ENCODE data around the gene BRICD5.
A peak's percentile ranks its signal among the peaks of the same experiment; 100 is the strongest.

The BRICD5 gene

GRCh38 chr16:2199095-2199494, 11.6 kb downstream of the BRICD5 start:
- no peak for DNase-seq (ENCODE audit: low spot score)

DNA sequence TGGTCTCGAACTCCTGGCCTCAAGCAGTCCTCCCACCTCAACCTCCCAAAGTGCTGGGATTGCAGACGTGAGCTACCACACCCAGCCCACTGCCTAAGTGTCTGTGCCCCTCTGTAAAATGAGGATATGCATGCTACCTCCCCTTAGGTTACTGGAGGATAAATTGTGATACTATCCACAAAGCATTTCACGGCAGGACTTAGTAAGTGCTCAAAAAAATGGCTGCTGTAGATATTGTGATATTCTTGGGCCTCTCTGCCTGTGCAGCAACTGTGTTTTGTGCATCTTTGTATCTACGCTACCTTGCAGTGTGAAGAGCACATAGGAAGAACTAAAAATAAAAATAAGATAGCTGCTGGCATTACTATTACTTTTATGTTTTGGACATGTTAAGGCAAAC, 12.4 kb downstream of the BRICD5 start:
- no peak for DNase-seq (ENCODE audit: low spot score)

GRCh38 chr16:2197765-2198164, 12.9 kb downstream of the BRICD5 start:
- no peak for DNase-seq (ENCODE audit: low spot score)

DNA sequence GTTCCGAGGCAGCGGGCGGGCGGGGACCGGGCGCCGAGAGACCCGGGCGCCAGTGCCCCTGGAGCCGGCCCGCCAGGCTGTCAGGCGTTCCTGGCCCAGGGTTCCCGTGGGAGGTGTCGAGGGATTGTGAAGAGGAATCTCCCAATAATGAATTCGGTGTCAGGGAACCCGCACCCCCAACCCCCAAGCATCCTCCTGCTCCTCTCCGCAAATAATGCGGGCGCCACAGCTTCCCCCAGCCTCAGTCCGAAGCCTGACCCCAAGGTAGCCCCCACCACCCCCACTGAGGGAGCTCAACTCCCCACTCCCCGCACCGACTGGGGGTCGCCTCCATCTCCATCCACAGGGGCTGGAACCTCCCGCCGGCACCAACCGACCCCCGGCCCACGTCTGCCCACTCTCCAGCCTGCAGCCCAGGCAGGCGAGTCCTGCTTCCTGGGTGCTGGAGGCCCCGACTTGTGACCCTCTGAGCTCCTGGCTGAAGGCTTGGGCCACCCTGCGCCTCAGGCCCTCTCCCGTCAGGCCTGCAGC, 13.6 kb downstream of the BRICD5 start:
- DNase-seq (ENCODE audit: low spot score): no peak

- no peak for DNase-seq (ENCODE audit: low spot score)
Measured at GRCh38 chr16:2196162-2196980, 14.3 kb downstream of the BRICD5 start, which contains the start of gene CASKIN1. CASKIN1 (minus strand) TSS chr16:2196605; CDS start chr16:2196432, 173 bp downstream.

DNA sequence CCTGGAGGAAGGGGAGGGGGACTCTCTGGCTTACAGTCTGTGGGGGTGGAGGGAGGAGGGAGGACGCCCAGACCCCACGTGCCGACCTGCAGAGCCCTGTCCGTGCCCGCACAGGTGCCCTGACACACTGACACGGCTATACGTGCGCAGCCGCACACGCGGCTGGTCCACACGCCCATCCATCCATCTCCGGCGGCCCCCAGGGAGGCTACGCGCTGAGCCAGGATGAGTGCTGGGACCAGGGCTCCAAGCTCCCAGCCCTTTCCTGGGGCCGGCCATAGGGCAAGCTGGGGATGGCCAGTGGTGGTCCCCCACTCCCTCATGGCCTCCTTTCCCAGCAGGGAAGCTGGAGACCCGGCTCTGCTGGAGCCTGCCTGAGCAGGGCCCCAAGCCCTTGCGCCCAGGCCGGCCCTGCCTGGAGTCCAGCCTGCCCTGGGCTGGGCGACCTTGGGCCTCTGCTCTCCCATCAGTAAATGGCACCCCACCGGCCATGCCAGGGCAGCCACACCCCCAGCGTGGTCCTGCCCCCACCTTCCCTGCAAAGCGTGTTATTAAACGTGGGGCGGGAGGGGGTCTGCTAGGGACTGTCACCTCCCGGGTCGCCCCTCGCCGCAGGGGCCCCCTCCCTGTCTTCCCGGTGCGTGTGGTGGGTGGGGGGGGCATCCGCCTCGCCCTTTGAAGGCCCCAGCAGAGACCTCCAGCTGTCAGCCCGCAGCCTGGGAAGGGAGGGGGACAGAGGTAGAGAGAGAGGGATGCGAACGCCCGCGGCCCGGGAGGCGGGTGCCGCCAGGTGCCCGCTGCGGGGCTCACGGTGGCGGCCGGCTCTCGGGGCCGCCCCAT, 15.1 kb downstream of the BRICD5 start:
- DNase-seq (ENCODE audit: low spot score): no peak

GRCh38 chr16:2194852-2195321, 15.8 kb downstream of the BRICD5 start:
- DNase-seq (ENCODE audit: low spot score): peak; percentile 67

GRCh38 chr16:2194166-2194834, 16.4 kb downstream of the BRICD5 start:
- DNase-seq (ENCODE audit: low spot score): no peak

- DNase-seq (ENCODE audit: low spot score): no peak
Measured at GRCh38 chr16:2191446-2191706, 19.3 kb downstream of the BRICD5 start.

- no peak for DNase-seq (ENCODE audit: low spot score)
Measured at GRCh38 chr16:2190659-2191445, 19.8 kb downstream of the BRICD5 start.

DNA sequence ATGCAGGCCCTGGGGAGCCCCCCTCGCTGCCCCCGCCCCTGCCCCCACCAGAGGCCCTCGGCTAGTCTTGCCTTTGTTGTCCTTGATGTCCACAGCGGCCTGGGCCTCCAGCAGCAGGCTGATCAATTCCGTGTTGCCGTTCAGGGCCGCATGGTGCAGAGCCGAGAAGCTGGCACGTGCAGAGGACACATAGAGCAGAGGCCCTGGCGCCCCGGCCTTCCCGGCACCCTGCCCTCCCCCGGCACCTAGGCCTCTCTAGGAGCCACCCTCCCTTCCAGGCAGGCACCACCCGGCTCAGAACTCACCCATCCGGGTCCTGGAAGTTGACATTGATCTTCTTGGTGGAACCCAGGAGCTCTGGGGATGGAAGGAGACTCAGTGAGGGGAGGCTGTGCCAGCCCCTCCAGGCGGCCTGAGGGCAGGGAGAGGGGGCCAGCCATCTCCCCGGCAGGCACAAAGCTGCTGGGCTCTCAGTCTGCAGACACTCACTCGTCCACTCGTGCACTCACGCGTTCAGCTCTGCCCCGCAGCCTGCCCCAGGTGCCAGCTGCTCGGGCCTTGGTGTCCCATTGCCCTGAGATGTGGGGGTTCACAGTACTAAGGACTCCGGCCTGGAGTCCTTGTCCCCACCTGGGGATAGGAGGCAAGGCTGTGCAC, 20.5 kb downstream of the BRICD5 start:
- DNase-seq (ENCODE audit: low spot score): no peak

GRCh38 chr16:2189252-2189893, 21.3 kb downstream of the BRICD5 start:
- no peak for DNase-seq (ENCODE audit: low spot score)

- DNase-seq (ENCODE audit: low spot score): no peak
Measured at GRCh38 chr16:2188395-2188794, 22.3 kb downstream of the BRICD5 start.

GRCh38 chr16:2187212-2187611, 23.5 kb downstream of the BRICD5 start:
- DNase-seq (ENCODE audit: low spot score): no peak

GRCh38 chr16:2186505-2186904, 24.2 kb downstream of the BRICD5 start:
- DNase-seq (ENCODE audit: low spot score): no peak

DNA sequence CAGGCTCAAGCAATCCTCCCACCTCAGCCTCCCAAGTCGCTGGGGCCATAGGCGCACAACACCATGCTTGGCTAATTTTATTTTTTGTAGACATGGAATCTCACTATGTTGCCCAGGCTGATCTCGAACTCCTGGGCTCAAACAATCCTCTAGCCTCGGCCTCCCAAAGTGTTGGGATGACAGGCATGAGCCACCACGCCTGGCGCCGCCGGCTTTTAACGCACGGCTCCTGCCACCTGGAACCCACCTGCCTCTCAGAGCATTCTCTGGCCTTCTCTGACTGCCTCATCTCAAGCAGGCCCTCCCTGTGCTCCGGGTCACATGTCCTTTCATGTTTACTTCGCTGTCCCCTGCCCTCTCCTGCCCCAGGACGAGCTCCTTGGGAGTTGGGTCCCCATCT, 24.6 kb downstream of the BRICD5 start:
- no peak for DNase-seq (ENCODE audit: low spot score)

DNA sequence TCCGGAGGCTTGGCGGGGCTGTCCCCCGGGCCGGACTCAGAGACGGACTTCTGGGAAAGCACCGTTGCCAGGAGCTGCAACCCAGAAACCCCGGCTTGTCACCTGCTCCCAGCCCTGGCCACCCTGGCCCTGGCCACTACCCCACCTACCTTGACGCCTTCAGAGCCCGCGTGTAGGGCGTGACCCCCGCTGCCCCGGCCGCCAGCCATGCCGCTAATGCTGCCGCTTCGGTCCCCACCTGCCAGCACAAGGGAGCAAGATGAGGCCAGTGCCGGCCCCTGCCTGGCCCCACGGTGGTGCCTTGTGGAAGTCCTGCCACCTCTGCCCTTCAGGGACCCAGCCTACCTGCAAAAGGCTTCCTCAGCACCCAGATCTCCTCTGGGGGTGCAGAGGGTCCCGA, 25.7 kb downstream of the BRICD5 start:
- DNase-seq (ENCODE audit: low spot score): no peak

GRCh38 chr16:2184346-2184745, 26.3 kb downstream of the BRICD5 start:
- no peak for DNase-seq (ENCODE audit: low spot score)

- no peak for DNase-seq (ENCODE audit: low spot score)
Measured at GRCh38 chr16:2183671-2184070, 27.0 kb downstream of the BRICD5 start.

DNA sequence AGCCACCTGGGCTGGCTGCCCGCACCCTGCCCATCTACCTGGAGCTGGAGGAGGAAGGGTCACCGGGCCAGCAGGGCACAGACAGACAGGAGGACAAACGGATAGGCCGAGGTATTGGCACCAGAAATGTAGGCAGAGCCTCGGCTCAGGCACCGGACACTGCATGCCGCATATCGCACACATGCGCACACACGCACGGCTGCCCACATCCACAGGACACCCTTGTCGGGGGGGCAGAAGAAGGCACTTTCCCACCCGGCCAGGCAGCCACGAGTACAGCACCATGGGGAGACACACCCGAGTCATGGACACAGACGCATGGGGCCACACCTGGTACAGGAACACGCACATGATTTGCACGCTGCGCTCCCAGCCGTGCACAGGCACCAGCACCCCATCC, 28.7 kb downstream of the BRICD5 start:
- no peak for DNase-seq (ENCODE audit: low spot score)
